Measurements from ENCODE around the gene EPB41L3.
"Not testable (repeated sequence)": the region's sequence is repeated elsewhere in the genome, so short reads cannot be mapped to it uniquely, and the experiment has no call there.

The EPB41L3 gene

DNA sequence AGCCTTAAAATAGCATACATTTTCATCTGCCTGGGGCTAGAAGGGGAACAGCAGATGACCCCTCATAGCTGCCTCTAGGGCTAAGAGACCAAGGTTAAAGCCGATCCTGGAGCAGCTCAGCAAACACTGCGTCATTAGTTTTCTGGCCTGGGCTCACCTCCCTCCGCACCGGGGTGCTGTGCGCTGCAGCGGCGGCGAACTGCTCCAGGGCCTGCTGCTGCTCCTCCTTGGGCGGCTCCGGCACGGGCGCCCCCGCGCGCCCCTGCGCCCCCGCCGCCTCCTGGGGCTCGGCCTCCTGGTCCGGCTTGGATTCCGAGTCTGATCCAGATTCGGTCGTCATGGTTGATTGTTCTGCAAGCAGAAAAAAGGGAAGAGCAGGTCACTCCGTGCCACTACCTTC is 55.0 kb downstream of the EPB41L3 start:
- DNase-seq (ENCODE audit: low read depth), result peak; percentile 48
- no peak for TF ChIP-seq CTCF (conservative IDR thresholded peaks at IDR 0.05; ENCODE audit: control insufficient read depth, insufficient read depth, low read depth, low read length)
- H3K4me3 ChIP-seq (ENCODE audit: control insufficient read depth, low read depth, low read length), result no peak overlapping the region

GRCh38 chr18:5488044-5488443 is 55.8 kb downstream of the EPB41L3 start:
- not testable (repeated sequence) for DNase-seq (ENCODE audit: low read depth); H3K4me3 ChIP-seq (ENCODE audit: control insufficient read depth, low read depth, low read length)

DNA sequence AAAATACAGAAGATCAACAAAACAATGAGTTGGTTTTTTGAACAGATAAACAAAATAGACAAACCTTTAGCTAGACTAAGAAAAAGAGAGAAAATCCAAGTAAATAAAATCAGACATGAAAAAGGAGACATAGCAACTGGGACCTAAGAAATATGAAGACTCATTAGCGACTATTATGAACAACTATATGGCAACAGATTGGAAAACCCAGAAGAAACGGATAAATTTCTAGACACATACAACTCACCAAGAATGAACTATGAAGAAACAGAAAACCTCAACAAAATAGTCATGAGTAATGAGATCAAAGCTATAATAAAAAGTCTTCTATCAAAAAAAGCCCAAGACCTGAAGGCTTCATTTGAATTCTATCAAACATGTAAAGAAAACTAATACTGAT is 59.3 kb downstream of the EPB41L3 start:
- no peak overlapping the region for H3K4me3 ChIP-seq (ENCODE audit: control insufficient read depth, low read depth, low read length)
- TF ChIP-seq CTCF (conservative IDR thresholded peaks at IDR 0.05; ENCODE audit: control insufficient read depth, insufficient read depth, low read depth, low read length), result no peak
- DNase-seq (ENCODE audit: low read depth), result no peak

GRCh38 chr18:5481621-5482020 is 62.2 kb downstream of the EPB41L3 start:
- no peak overlapping the region for H3K4me3 ChIP-seq (ENCODE audit: control insufficient read depth, low read depth, low read length)
- DNase-seq (ENCODE audit: low read depth), result no peak
- TF ChIP-seq CTCF (conservative IDR thresholded peaks at IDR 0.05; ENCODE audit: control insufficient read depth, insufficient read depth, low read depth, low read length), result no peak

GRCh38 chr18:5478261-5478660 is 65.5 kb downstream of the EPB41L3 start:
- TF ChIP-seq CTCF (conservative IDR thresholded peaks at IDR 0.05; ENCODE audit: control insufficient read depth, insufficient read depth, low read depth, low read length), result no peak
- H3K4me3 ChIP-seq (ENCODE audit: control insufficient read depth, low read depth, low read length), result no peak overlapping the region
- no peak for DNase-seq (ENCODE audit: low read depth)

- no peak overlapping the region for H3K4me3 ChIP-seq (ENCODE audit: control insufficient read depth, low read depth, low read length)
- peak; percentile 36 for DNase-seq (ENCODE audit: low read depth)
- no peak for TF ChIP-seq CTCF (conservative IDR thresholded peaks at IDR 0.05; ENCODE audit: control insufficient read depth, insufficient read depth, low read depth, low read length)
These were observed 66.6 kb downstream of the EPB41L3 start for GRCh38 chr18:5476961-5477800.

DNA sequence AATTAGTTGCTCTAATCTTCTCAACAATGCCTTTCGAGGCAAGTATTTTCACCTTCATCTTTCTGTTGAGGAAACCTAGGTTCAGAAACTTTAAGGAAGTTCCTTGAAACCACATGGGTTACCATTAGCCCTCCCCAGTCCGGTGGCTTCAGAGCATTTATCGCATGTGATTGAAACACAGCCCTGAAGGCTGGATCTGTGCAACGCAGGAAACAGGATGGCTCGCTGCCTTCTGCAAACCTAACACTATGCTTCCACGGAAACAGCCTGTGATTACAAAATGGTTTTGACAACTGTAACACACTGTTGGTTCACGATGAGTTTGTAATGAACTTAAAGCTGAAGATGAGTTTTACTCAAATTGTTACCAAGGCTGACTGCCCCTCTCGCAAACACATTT is 68.5 kb downstream of the EPB41L3 start:
- no peak overlapping the region for H3K4me3 ChIP-seq (ENCODE audit: control insufficient read depth, low read depth, low read length)
- DNase-seq (ENCODE audit: low read depth), result no peak
- no peak for TF ChIP-seq CTCF (conservative IDR thresholded peaks at IDR 0.05; ENCODE audit: control insufficient read depth, insufficient read depth, low read depth, low read length)

Data from fibroblast of mammary gland (primary cell).